Erythroblast (primary cell): Measurements from ENCODE around the gene PIEZO2.

Source experiments
- GATA1 ChIP-seq: IDR thresholded peaks from 2 replicates; pipeline ENCODE4 v1.6.1; 2011; ENCODE audit warnings: low read depth, mild to moderate bottlenecking, control low read depth, low read length, moderate library complexity
- POLR2A ChIP-seq: IDR thresholded peaks from 2 replicates; pipeline ENCODE4 v1.6.1; 2011; ENCODE audit warnings: mild to moderate bottlenecking, low read length

GRCh38 chr18:10896851-10897250 is 252.5 kb downstream of the PIEZO2 start:
- TF ChIP-seq POLR2A: no peak
- no peak for TF ChIP-seq GATA1
